H1 (cell line): ENCODE measurements around the gene MZF1. TPM values are rescaled to one million over a fixed set of nuclear protein-coding genes. Genes with fewer than 3 reads are reported as not detected.

ENCODE experiments used
- CTCF ChIA-PET: fragments of 300-600 bp; sonication (Branson Sonifier 250); formaldehyde crosslinking; loops from one replicate; lab custom pipeline; 2021; ENCODE audit not compliant: partially characterized antibody; lab: Charles Lee
- POLR2A ChIA-PET: fragments of 300-600 bp; sonication (Branson Sonifier 250); formaldehyde crosslinking; loops from one replicate; lab custom pipeline; 2021; ENCODE audit warnings: inconsistent platforms; ENCODE audit not compliant: partially characterized antibody; lab: Charles Lee
- DNase-seq, 2 experiments: peaks; one replicate each; pipeline versions ENCODE4 v3.0.0 to v3.0.0-alpha.2; 2010 to 2022; ENCODE audit warnings: low spot score in 2 of 2, low read depth in 1 of 2, mixed read lengths in 1 of 2
- FAIRE-seq: peaks from 2 replicates; lab custom pipeline; 2011; peaks lifted over from hg19 to GRCh38; lab: Jason Lieb, UNC
- H2AFZ ChIP-seq: 2 replicates; pipeline ENCODE4 v1.8.1; 2012; ENCODE audit warnings: low read length, inconsistent platforms
- H2AK5ac ChIP-seq: 2 replicates; pipeline ENCODE4 v1.6.1; 2013; ENCODE audit warnings: low read depth, low read length
- H2BK120ac ChIP-seq: replicated peaks from 2 replicates; pipeline ENCODE3; 2013; ENCODE audit warnings: low read depth, low read length, inconsistent platforms
- H2BK12ac ChIP-seq: 2 replicates; pipeline ENCODE4 v1.6.1; 2013; ENCODE audit warnings: low read depth, low read length
- H2BK15ac ChIP-seq: 2 replicates; pipeline ENCODE4 v1.6.1; 2013; ENCODE audit warnings: low read length
- H2BK20ac ChIP-seq: 2 replicates; pipeline ENCODE4 v1.6.1; 2013; ENCODE audit warnings: low read length
- H2BK5ac ChIP-seq: 2 replicates; pipeline ENCODE4 v1.6.1; 2013; ENCODE audit warnings: low read depth, low read length
- H3K14ac ChIP-seq: 2 replicates; pipeline ENCODE4 v1.6.1; 2013; ENCODE audit warnings: inconsistent platforms; ENCODE audit not compliant: insufficient read length
- H3K18ac ChIP-seq: 2 replicates; pipeline ENCODE4 v1.6.1; 2013; ENCODE audit warnings: low read length; ENCODE audit errors: extremely low read depth
- H3K23ac ChIP-seq: 2 replicates; pipeline ENCODE4 v1.6.1; 2013; ENCODE audit warnings: inconsistent platforms; ENCODE audit not compliant: insufficient read length
- H3K23me2 ChIP-seq: 2 replicates; pipeline ENCODE4 v1.6.1; 2013; ENCODE audit warnings: low read depth, low read length
- H3K27ac ChIP-seq: 2 replicates; pipeline ENCODE4 v1.6.1; 2011; ENCODE audit warnings: low read depth, low read length, inconsistent platforms
- H3K27me3 ChIP-seq, 4 experiments: replicated peaks in 1 of 4; 1 replicate in 1 of 4; 2 replicates in 3 of 4; pipeline versions ENCODE4 v1.6.1 to v1.8.1; 2011 to 2013; ENCODE audit warnings: low read length in 3 of 4, mild to moderate bottlenecking in 3 of 4, inconsistent platforms in 2 of 4, mixed read lengths in 2 of 4, moderate library complexity in 1 of 4; ENCODE audit not compliant: control insufficient read depth in 3 of 4, insufficient read depth in 3 of 4; ENCODE audit errors: extremely low read depth in 1 of 4
- H3K36me3 ChIP-seq, 4 experiments: 2 replicates each; pipeline versions ENCODE4 v1.6.1 to v1.8.1; 2011 to 2013; ENCODE audit warnings: mild to moderate bottlenecking in 4 of 4, low read length in 3 of 4, moderate library complexity in 2 of 4, control low read depth in 1 of 4, inconsistent platforms in 1 of 4; ENCODE audit not compliant: insufficient read depth in 4 of 4, control insufficient read depth in 2 of 4
- H3K4ac ChIP-seq: replicated peaks from 2 replicates; pipeline ENCODE3; 2013; ENCODE audit warnings: low read length, low read depth, mixed read lengths, inconsistent platforms; ENCODE audit not compliant: insufficient read length
- H3K4me1 ChIP-seq, 4 experiments: replicated peaks in 1 of 4; 1 replicate in 1 of 4; 2 replicates in 3 of 4; pipeline versions ENCODE4 v1.6.1 to v1.8.1; 2011 to 2013; ENCODE audit warnings: low read length in 3 of 4, inconsistent platforms in 2 of 4, mixed read lengths in 1 of 4; ENCODE audit not compliant: insufficient read depth in 4 of 4, control insufficient read depth in 3 of 4
- H3K4me2 ChIP-seq, 2 experiments: 2 replicates each; pipeline versions ENCODE4 v1.6.1 to v1.8.1; 2011 to 2013; ENCODE audit warnings: low read depth in 2 of 2, low read length in 2 of 2, control low read depth in 1 of 2, inconsistent platforms in 1 of 2, mild to moderate bottlenecking in 1 of 2; ENCODE audit not compliant: insufficient read depth in 1 of 2
- H3K4me3 ChIP-seq, 4 experiments: fragments of 200-600, 300-600 bp in 1 of 4; sonication (generic), shearing (Covaris generic), sonication (Bioruptor Twin) in 1 of 4; 2 replicates each; pipeline versions ENCODE4 v1.5.1 to v1.8.1; 2011 to 2016; ENCODE audit warnings: low read length in 4 of 4, low read depth in 3 of 4, control low read depth in 2 of 4, inconsistent platforms in 2 of 4, mild to moderate bottlenecking in 2 of 4, mixed read lengths in 1 of 4, moderate library complexity in 1 of 4; ENCODE audit not compliant: insufficient read depth in 2 of 4; ENCODE audit errors: extremely low read depth in 1 of 4
- H3K56ac ChIP-seq: replicated peaks from 2 replicates; pipeline ENCODE3; 2013; ENCODE audit warnings: low read depth, mild to moderate bottlenecking, mixed read lengths, low read length, inconsistent platforms; ENCODE audit not compliant: insufficient read length
- H3K79me1 ChIP-seq: 2 replicates; pipeline ENCODE4 v1.6.1; 2013; ENCODE audit warnings: low read depth, low read length, control low read depth
- H3K79me2 ChIP-seq, 2 experiments: 2 replicates each; pipeline versions ENCODE4 v1.6.1 to v1.8.1; 2012 to 2013; ENCODE audit warnings: low read length in 2 of 2, mild to moderate bottlenecking in 2 of 2, inconsistent platforms in 1 of 2; ENCODE audit not compliant: insufficient read depth in 2 of 2, control insufficient read depth in 1 of 2
- H3K9ac ChIP-seq, 4 experiments: replicated peaks in 1 of 4; 1 replicate in 1 of 4; 2 replicates in 3 of 4; pipeline versions ENCODE4 v1.6.1 to v1.8.1; 2011 to 2013; ENCODE audit warnings: low read depth in 3 of 4, low read length in 3 of 4, control low read depth in 2 of 4, mild to moderate bottlenecking in 2 of 4, moderate library complexity in 2 of 4, inconsistent platforms in 1 of 4; ENCODE audit errors: extremely low read depth in 1 of 4
- H3K9me3 ChIP-seq, 2 experiments: 2 replicates each; pipeline versions ENCODE4 v1.6.1 to v1.8.1; 2012 to 2013; ENCODE audit warnings: mild to moderate bottlenecking in 2 of 2, moderate library complexity in 2 of 2, control low read depth in 1 of 2, inconsistent platforms in 1 of 2, low read depth in 1 of 2, low read length in 1 of 2, mixed read lengths in 1 of 2; ENCODE audit not compliant: insufficient read depth in 2 of 2
- H4K20me1 ChIP-seq, 2 experiments: replicated peaks in 1 of 2; 2 replicates each; pipeline versions ENCODE3 to v1.8.1; 2011 to 2013; ENCODE audit warnings: inconsistent platforms in 2 of 2, low read length in 2 of 2, mild to moderate bottlenecking in 1 of 2; ENCODE audit not compliant: insufficient read depth in 2 of 2, control insufficient read depth in 1 of 2
- H4K5ac ChIP-seq: 2 replicates; pipeline ENCODE4 v1.6.1; 2013; ENCODE audit warnings: low read length, low read depth, mixed read lengths, inconsistent platforms; ENCODE audit not compliant: insufficient read length
- H4K8ac ChIP-seq: 2 replicates; pipeline ENCODE4 v1.8.0; 2013; ENCODE audit warnings: mild to moderate bottlenecking, moderate library complexity, low read length, inconsistent platforms; ENCODE audit not compliant: insufficient read depth; ENCODE audit errors: extremely low read depth
- H4K91ac ChIP-seq: replicated peaks from 2 replicates; pipeline ENCODE3; 2013; ENCODE audit warnings: low read length, mixed read lengths, inconsistent platforms; ENCODE audit not compliant: insufficient read length
- ASH2L ChIP-seq: fragments of 200-600, 300-600 bp; sonication (generic); IDR thresholded peaks from one replicate; pipeline ENCODE4 v1.7.1; 2017; ENCODE audit warnings: low read length
- CHD2 ChIP-seq: IDR thresholded peaks from 2 replicates; pipeline ENCODE4 v1.6.1; 2012; ENCODE audit warnings: low read length, improper control_type of control experiment
- POLR2A ChIP-seq, 2 experiments: IDR thresholded peaks; 1 replicate in 1 of 2; 2 replicates in 1 of 2; pipeline ENCODE4 v1.6.1; 2011; ENCODE audit warnings: low read depth in 2 of 2, low read length in 2 of 2, mild to moderate bottlenecking in 2 of 2; ENCODE audit errors: control extremely low read depth in 1 of 2
- TEAD4 ChIP-seq: IDR thresholded peaks from 2 replicates; pipeline ENCODE4 v1.6.1; 2012; ENCODE audit warnings: low read depth, low read length, inconsistent platforms, mixed read lengths
- WGBS, 2 experiments: shearing (Covaris generic) in 1 of 2; methylation state at CpG; one replicate each; pipeline versions ENCODE4 v1.1.6 to v1.1.7; 2013 to 2015; ENCODE audit warnings: low lambda C conversion rate in 2 of 2, mixed read lengths in 2 of 2, inconsistent platforms in 1 of 2, low coverage in 1 of 2, missing lambda C conversion rate in 1 of 2; ENCODE audit not compliant: insufficient replicate concordance in 2 of 2, insufficient coverage in 1 of 2, insufficient read length in 1 of 2; ENCODE audit errors: extremely low coverage in 1 of 2, missing lambda C conversion rate in 1 of 2; 5-methylcytosine and 5-hydroxymethylcytosine counted together
- polyA plus RNA-seq, 7 experiments: library from polyadenylated mRNA; depleted of rRNA in 3 of 7; stranded (reverse) in 5 of 7; unstranded in 2 of 7; fragments of >200 nt in 5 of 7; fragments of 200-250 nt in 2 of 7; gene quantifications; 1 replicate in 5 of 7; 2 replicates in 1 of 7; 4 replicates in 1 of 7; pipeline versions ENCODE4 v1.2.1 to v1.2.3, GENCODE V29; 2011 to 2013; ENCODE audit warnings: missing spikeins in 2 of 7, mixed read lengths in 2 of 7
- total RNA-seq: library from RNA; stranded (reverse); fragmentation: NEBNext Ultra II Directional; extraction: Animal tissue kit (Norgen Biotek cat#: 25700); gene quantifications from 2 replicates; pipeline ENCODE4 v1.2.1, GENCODE V29; 2021

MZF1 gene
- total and polyA plus RNA-seq, 2 of the 8 experiments (the other 6 are each of a cell fraction or from before 2014, with no cell fraction given): 15.2 to 25.0 TPM

- Histone ChIP-seq H2AFZ (no peak overlapping the region), H3K9me3 (no peaks in the 10 kb centered on the region), H3K27me3 (no peaks in the 10 kb centered on the region), H3K4me3 (no peak overlapping the region), H4K5ac (no peak overlapping the region), H4K91ac (no peak overlapping the region), H4K8ac (no peak overlapping the region), H3K4ac (no peak overlapping the region), H2BK12ac (no peak overlapping the region), H3K18ac (no peak overlapping the region), H2AK5ac (no peak overlapping the region), H3K14ac (no peak overlapping the region), H2BK5ac (no peak overlapping the region), H3K9ac (no peak overlapping the region), H3K56ac (no peak overlapping the region), H4K20me1 (peaks cover 15 to 35% of the 10 kb centered on the region in 2 experiments), H2BK120ac (no peak overlapping the region), H3K4me1 (peaks cover 0 to 21% (median 12%) of the 10 kb centered on the region in 4 experiments; a peak in 6 of 7 replicates), H2BK20ac (no peak overlapping the region), H3K23ac (no peak overlapping the region), H3K36me3 (peaks cover 41 to 62% (median 53%) of the 10 kb centered on the region in 4 experiments), H2BK15ac (no peak overlapping the region), H3K79me2 (peaks cover 7 to 34% of the 10 kb centered on the region in 2 experiments), H3K79me1 (peaks cover 17% of the 10 kb centered on the region), H3K23me2 (peaks cover 14% of the 10 kb centered on the region), H3K27ac (no peak overlapping the region), H3K4me2 (no peak overlapping the region)
- TF ChIP-seq ASH2L: no peak
- TF ChIP-seq TEAD4: no peak
- no peak for TF ChIP-seq CHD2
- TF ChIP-seq POLR2A (IDR thresholded peaks at IDR 0.05; ENCODE audit: control extremely low read depth in 1 of 2, low read depth in 2 of 2, low read length in 2 of 2): peak in 1 of 2 experiments; percentile 9; a peak in 2 of 3 replicates
- POLR2A ChIA-PET: interaction anchor here (0.6 to 13.8 kb wide), 8 partner anchors 8 to 32 kb away, joined by 3 to 650 read pairs (median 18); partner anchors contain the start of genes MZF1, SLC27A5, TRIM28 and UBE2M
- 96% methylated on average over 2 of the region's 2 CpGs; no CpG with 5 or more reads in 1 of the 2 experiments for WGBS, 2 experiments
- FAIRE-seq (no peak), DNase-seq (no peak)
- CTCF ChIA-PET: interaction anchor here (1.4 to 4.6 kb wide), 3 partner anchors 28 to 39 kb away, joined by 4 to 33 read pairs (median 24); partner anchors contain the start of gene ZBTB45
Measured at GRCh38 chr19:58552655-58553054, 20.5 kb downstream of the MZF1 start.
